ENCODE measurements around the gene DNAL1.

Gene DNAL1

GRCh38 chr14:73741876-73742519, 97.2 kb downstream of the DNAL1 start:
- DNase-seq: no peak
- Histone ChIP-seq H3K36me3 (peaks cover 13% of the 10 kb centered on the region), H3K4me3 (ENCODE audit: low read depth, low read length) (no peak overlapping the region), H3K9me3 (ENCODE audit: severe bottlenecking) (no peaks in the 10 kb centered on the region), H3K27ac (no peak overlapping the region), H3K27me3 (ENCODE audit: insufficient read depth, low read depth, severe bottlenecking) (no peaks in the 10 kb centered on the region)
- no peak for TF ChIP-seq CTCF (IDR thresholded peaks at IDR 0.05; ENCODE audit: low read depth, low read length)

- Histone ChIP-seq H3K27ac (no peak overlapping the region), H3K9me3 (ENCODE audit: severe bottlenecking) (no peaks in the 10 kb centered on the region), H3K36me3 (peaks cover 9% of the 10 kb centered on the region), H3K27me3 (ENCODE audit: insufficient read depth, low read depth, severe bottlenecking) (no peaks in the 10 kb centered on the region), H3K4me3 (ENCODE audit: low read depth, low read length) (no peak overlapping the region)
- TF ChIP-seq CTCF (IDR thresholded peaks at IDR 0.05; ENCODE audit: low read depth, low read length): no peak
- DNase-seq: no peak
Measured at GRCh38 chr14:73742520-73743238, 97.9 kb downstream of the DNAL1 start.

- no peak overlapping the region for H3K27ac ChIP-seq
- H3K4me3 ChIP-seq (ENCODE audit: low read depth, low read length): no peak overlapping the region
Measured at GRCh38 chr14:73743431-73743931, 98.7 kb downstream of the DNAL1 start.

GRCh38 chr14:73744175-73744867, 99.5 kb downstream of the DNAL1 start:
- DNase-seq: no peak
- Histone ChIP-seq H3K9me3 (ENCODE audit: severe bottlenecking) (no peaks in the 10 kb centered on the region), H3K27ac (peak overlapping the region; percentile 10; the same call in 1 of the 2 replicates), H3K4me3 (ENCODE audit: low read depth, low read length) (no peak overlapping the region), H3K27me3 (ENCODE audit: insufficient read depth, low read depth, severe bottlenecking) (no peaks in the 10 kb centered on the region), H3K36me3 (peaks cover 1% of the 10 kb centered on the region)
- TF ChIP-seq CTCF (IDR thresholded peaks at IDR 0.05; ENCODE audit: low read depth, low read length): no peak

More at GRCh38 chr14:73743431-73743931, 98.7 kb downstream of the DNAL1 start:
- H3K36me3 ChIP-seq: peaks cover 6% of the 10 kb centered on the region
- no peaks in the 10 kb centered on the region for H3K9me3 ChIP-seq (ENCODE audit: severe bottlenecking)
- no peak for DNase-seq
- no peak for TF ChIP-seq CTCF (IDR thresholded peaks at IDR 0.05; ENCODE audit: low read depth, low read length)
- no peaks in the 10 kb centered on the region for H3K27me3 ChIP-seq (ENCODE audit: insufficient read depth, low read depth, severe bottlenecking)

GRCh38 chr14:73744874-73745529, 100.2 kb downstream of the DNAL1 start:
- no peaks in the 10 kb centered on the region for H3K9me3 ChIP-seq (ENCODE audit: severe bottlenecking)
- H3K27ac ChIP-seq: peak overlapping the region; percentile 75
- no peak for DNase-seq
- H3K4me3 ChIP-seq (ENCODE audit: low read depth, low read length): no peak overlapping the region
- no peak for TF ChIP-seq CTCF (IDR thresholded peaks at IDR 0.05; ENCODE audit: low read depth, low read length)
- no peaks in the 10 kb centered on the region for H3K36me3 ChIP-seq
- no peaks in the 10 kb centered on the region for H3K27me3 ChIP-seq (ENCODE audit: insufficient read depth, low read depth, severe bottlenecking)
